NB4 (cell line): ENCODE results near the gene FGF2.

Experiments
- CTCF ChIP-seq: IDR thresholded peaks from one replicate; pipeline ENCODE4 v1.5.1; 2012; ENCODE audit warnings: low read depth, low read length
- MAX ChIP-seq: IDR thresholded peaks from 2 replicates; pipeline ENCODE4 v1.6.1; 2011; ENCODE audit warnings: low read depth, low read length
- POLR2A ChIP-seq: IDR thresholded peaks from 2 replicates; pipeline ENCODE4 v1.6.1; 2011; ENCODE audit warnings: mild to moderate bottlenecking; ENCODE audit not compliant: insufficient read length; ENCODE audit errors: extremely low read depth

GRCh38 chr4:122826553-122827257, at the start of gene FGF2:
- TF ChIP-seq CTCF: no peak
- no peak for TF ChIP-seq POLR2A
- no peak for TF ChIP-seq MAX
